ENCODE data around the gene EN2. TPM values are rescaled to one million over a fixed set of nuclear protein-coding genes. Genes with fewer than 3 reads are reported as not detected.

The EN2 gene
- total and polyA plus RNA-seq, 2 of the 4 experiments (the other 2 are of a cell fraction) = not detected

GRCh38 chr7:155467846-155468784 is 10.2 kb downstream of the EN2 start:
- no peak overlapping the region for H4K91ac ChIP-seq (ENCODE audit: insufficient read depth, low read depth, low read length)
- H3K4me2 ChIP-seq (ENCODE audit: low read depth, low read length) = no peak overlapping the region; the same call in 1 of the 2 replicates
- no peak overlapping the region for H2BK5ac ChIP-seq (ENCODE audit: low read depth, low read length, poor library complexity, severe bottlenecking)
- no peak overlapping the region for H2BK15ac ChIP-seq (ENCODE audit: low read depth, low read length)
- no peak overlapping the region for H3K18ac ChIP-seq (ENCODE audit: low read depth, low read length)
- no peak overlapping the region for H3K4ac ChIP-seq (ENCODE audit: low read depth, low read length)
- in situ Hi-C loops (cut with MboI; ENCODE audit: low sequenced_read_pairs) (no loop called here), intact Hi-C loops (cut with micrococcal nuclease) (no loop called here), dilution Hi-C loops (cut with HindIII; ENCODE audit: low sequenced_read_pairs, unreplicated experiment) (no loop called here)
- H2AFZ ChIP-seq (replicated peaks; ENCODE audit: low read length, poor library complexity) = peak overlapping the region; percentile 63
- BruUV-seq (replicated peaks) = no TSS peak
- no peaks in the 10 kb centered on the region for H3K9me1 ChIP-seq (ENCODE audit: insufficient read depth, low read length)
- H3K23ac ChIP-seq (ENCODE audit: low read depth, low read length) = no peak overlapping the region
- ATAC-seq (ENCODE audit: low read depth) (peak; percentile 28; the same call in 1 of the 2 replicates), DNase-seq (no peak)
- no peaks in the 10 kb centered on the region for H3K79me1 ChIP-seq (ENCODE audit: low read depth in 1 of 2, low read length in 2 of 2)
- no peaks in the 10 kb centered on the region for H3K9me3 ChIP-seq (ENCODE audit: control insufficient read depth, insufficient read depth, low read length)
- ChIA-PET CTCF (no interaction called here), POLR2A (ENCODE audit: unreplicated experiment) (no interaction called here)
- H2BK20ac ChIP-seq (ENCODE audit: low read depth, low read length) = no peak overlapping the region
- no peaks in the 10 kb centered on the region for H3K4me1 ChIP-seq (ENCODE audit: control insufficient read depth, insufficient read depth, low read length)
- H4K8ac ChIP-seq (ENCODE audit: low read depth in 2 of 2, low read length in 2 of 2) = no peak overlapping the region
- H3K56ac ChIP-seq (ENCODE audit: extremely low read depth, insufficient read depth, low read length) = no peak overlapping the region
- peaks cover 87% of the 10 kb centered on the region for H3K27me3 ChIP-seq (ENCODE audit: control insufficient read depth, insufficient read depth, low read length)
- no peaks in the 10 kb centered on the region for H3K36me3 ChIP-seq (ENCODE audit: control insufficient read depth, insufficient read depth, low read length)
- no peak overlapping the region for H2AK9ac ChIP-seq (replicated peaks; ENCODE audit: low read depth, low read length, poor library complexity)
- 1% methylated on average over 27 of the region's 70 CpGs; no CpG with 5 or more reads in 1 of the 2 experiments for WGBS, 2 experiments (ENCODE audit: extremely low coverage in 2 of 2, insufficient read length in 1 of 2)
- no peaks in the 10 kb centered on the region for H4K20me1 ChIP-seq (ENCODE audit: insufficient read depth, low read length)
- H2AK5ac ChIP-seq (ENCODE audit: low read depth, low read length) = no peak overlapping the region
- H2BK120ac ChIP-seq (ENCODE audit: low read depth, low read length) = no peak overlapping the region
- H4K5ac ChIP-seq (ENCODE audit: low read depth, low read length) = no peak overlapping the region
- H3K14ac ChIP-seq (replicated peaks; ENCODE audit: low read depth, low read length) = no peak overlapping the region
- H3K27ac ChIP-seq (ENCODE audit: insufficient read depth, low read length) = no peak overlapping the region
- no peak overlapping the region for H3K9ac ChIP-seq (ENCODE audit: low read depth, low read length)
- no peak overlapping the region for H3K4me3 ChIP-seq (ENCODE audit: insufficient read depth, low read depth, low read length)
- TF ChIP-seq MAZ (IDR thresholded peaks at IDR 0.05; ENCODE audit: borderline replicate concordance, low read depth, low read length) = no peak
- TF ChIP-seq MAFK (IDR thresholded peaks at IDR 0.05; ENCODE audit: low read depth, low read length) = no peak
- TF ChIP-seq CEBPB (IDR thresholded peaks at IDR 0.05; ENCODE audit: low read depth, low read length) = no peak
- no peak for TF ChIP-seq MXI1 (IDR thresholded peaks at IDR 0.05; ENCODE audit: borderline replicate concordance, low read depth, low read length)
- no peak for TF ChIP-seq FOS (IDR thresholded peaks at IDR 0.05; ENCODE audit: low read depth, low read length)
- TF ChIP-seq CTCF (conservative IDR thresholded peaks at IDR 0.05; ENCODE audit: low read depth, low read length) = no peak
- no peak for TF ChIP-seq SMC3 (IDR thresholded peaks at IDR 0.05; ENCODE audit: low read depth, low read length)
- no peak for TF ChIP-seq RAD21 (IDR thresholded peaks at IDR 0.05; ENCODE audit: low read length)
- no peak for TF ChIP-seq BHLHE40 (IDR thresholded peaks at IDR 0.05; ENCODE audit: low read depth, low read length)
- TF ChIP-seq RCOR1 (IDR thresholded peaks at IDR 0.05; ENCODE audit: insufficient replicate concordance, low read length) = no peak
- no peak for TF ChIP-seq CHD1 (IDR thresholded peaks at IDR 0.05; ENCODE audit: low read depth, low read length)
- no peak for TF ChIP-seq NFE2L2 (IDR thresholded peaks at IDR 0.05; ENCODE audit: low read depth, low read length)
- no peak for TF ChIP-seq POLR2A (IDR thresholded peaks at IDR 0.05; ENCODE audit: low read depth, low read length)
- no peak for TF ChIP-seq USF2 (IDR thresholded peaks at IDR 0.05; ENCODE audit: low read depth, low read length)
- no peak for TF ChIP-seq RFX5 (IDR thresholded peaks at IDR 0.05; ENCODE audit: low read depth, low read length)
